Stimulated activated naive CD4-positive, alpha-beta T cell treated with Interleukin-2 at 50 U/mL for 16 hours (primary cell): ENCODE data around the gene PRRT3.
"Not testable (repeated sequence)": the region's sequence is repeated elsewhere in the genome, so short reads cannot be mapped to it uniquely, and the experiment has no call there.

Experiments used
- DNase-seq: peaks from one replicate; lab custom pipeline; 2025; lab: John Stamatoyannopoulos, UW

PRRT3 gene

GRCh38 chr3:9917820-9918219 lies 34.4 kb downstream of the PRRT3 start:
- DNase-seq: no peak

GRCh38 chr3:9916734-9917680 lies 35.2 kb downstream of the PRRT3 start, which contains the start of gene IL17RC:
Gene IL17RC, plus strand, starts transcription at chr3:9917098. Its CDS starts 218 bp downstream, at chr3:9917316.
- DNase-seq: peak; percentile 13

GRCh38 chr3:9916346-9916733 lies 35.9 kb downstream of the PRRT3 start:
- DNase-seq: no peak

- no peak for DNase-seq
Observed at GRCh38 chr3:9915254-9916141, 36.7 kb downstream of the PRRT3 start.

- no peak for DNase-seq
Observed at GRCh38 chr3:9914559-9915253, 37.5 kb downstream of the PRRT3 start.

- no peak for DNase-seq
Observed at GRCh38 chr3:9914011-9914410, 38.2 kb downstream of the PRRT3 start.

GRCh38 chr3:9913601-9914000 lies 38.6 kb downstream of the PRRT3 start:
- no peak for DNase-seq

- peak; percentile 28 for DNase-seq
Observed at GRCh38 chr3:9912294-9912935, 39.8 kb downstream of the PRRT3 start.

- no peak for DNase-seq
Observed at GRCh38 chr3:9911863-9912262, 40.3 kb downstream of the PRRT3 start.

GRCh38 chr3:9909221-9910013 lies 42.8 kb downstream of the PRRT3 start:
- peak; percentile 40 for DNase-seq

- DNase-seq: no peak
Observed at GRCh38 chr3:9908286-9908685, 43.9 kb downstream of the PRRT3 start.

- no peak for DNase-seq
Observed at GRCh38 chr3:9906480-9906879, 45.7 kb downstream of the PRRT3 start.

GRCh38 chr3:9903904-9904303 lies 48.3 kb downstream of the PRRT3 start:
- DNase-seq: no peak

- no peak for DNase-seq
Observed at GRCh38 chr3:9903238-9903624, 49.0 kb downstream of the PRRT3 start.

GRCh38 chr3:9902372-9903237 lies 49.6 kb downstream of the PRRT3 start, which contains the start of gene IL17RE:
Gene IL17RE, plus strand, starts transcription at chr3:9902848. Its CDS starts 85 bp downstream, at chr3:9902933.
- no peak for DNase-seq

GRCh38 chr3:9901967-9902366 lies 50.2 kb downstream of the PRRT3 start:
- DNase-seq: peak; percentile 36

GRCh38 chr3:9900965-9901415 lies 51.2 kb downstream of the PRRT3 start:
- DNase-seq: not testable (repeated sequence)

GRCh38 chr3:9899289-9899791 lies 52.9 kb downstream of the PRRT3 start:
- DNase-seq: no peak
